Measurements from ENCODE around the gene PRPH. TPM values are rescaled to one million over a fixed set of nuclear protein-coding genes. Genes with fewer than 3 reads are reported as not detected.

Gene PRPH
- total and polyA plus RNA-seq, 9 of the 15 experiments (the other 6 are each of a cell fraction or from before 2014, with no cell fraction given) = 0.27 to 1.9 (median 1.3) TPM; not detected in 1

GRCh38 chr12:49264873-49265792 is 29.8 kb upstream of the PRPH start, which contains the start of gene TUBA1C (continued):
- TF ChIP-seq TFAP4 (CRISPR knock-in tag; IDR thresholded peaks at IDR 0.05; ENCODE audit: borderline replicate concordance) (peak; percentile 48; the same call in 1 of the 2 replicates), MED1 (CRISPR knock-in tag; IDR thresholded peaks at IDR 0.05; ENCODE audit: borderline replicate concordance) (peak; percentile 57; the same call in 1 of the 2 replicates), TARDBP (IDR thresholded peaks at IDR 0.05) (no peak), ELK3 (CRISPR knock-in tag; IDR thresholded peaks at IDR 0.05) (no peak), PCBP2 (IDR thresholded peaks at IDR 0.05; ENCODE audit: low read depth, low read length, poor library complexity, severe bottlenecking) (peak; percentile 98), POLR2A (conservative IDR thresholded peaks at IDR 0.05) (peak; percentile 100), ZNF253 (CRISPR knock-in tag; conservative IDR thresholded peaks at IDR 0.05) (no peak; the same call in 1 of the 2 replicates), ZSCAN32 (CRISPR knock-in tag; IDR thresholded peaks at IDR 0.05) (no peak), NUFIP1 (IDR thresholded peaks at IDR 0.05; ENCODE audit: partially characterized antibody) (no peak), RBFOX2 (IDR thresholded peaks at IDR 0.05; ENCODE audit: low read depth, low read length) (peak; percentile 97), ZBTB11 (CRISPR knock-in tag; IDR thresholded peaks at IDR 0.05) (peak; percentile 66 to 92 (median 66); a peak in 4 of 6 replicates), PRMT5 (CRISPR knock-in tag; IDR thresholded peaks at IDR 0.05) (no peak), TEAD1 (CRISPR knock-in tag; IDR thresholded peaks at IDR 0.05) (0 out of 4 replicates have a peak, but pooled peaks of 1 of the 2 experiments have one; percentile 20), NR1H2 (CRISPR knock-in tag; IDR thresholded peaks at IDR 0.05) (peak; percentile 92; the same call in 1 of the 2 replicates), DIDO1 (tag; IDR thresholded peaks at IDR 0.05; ENCODE audit: low read depth) (no peak), PTBP1 (IDR thresholded peaks at IDR 0.05; ENCODE audit: low read depth, low read length) (peak; percentile 61), CHD1 (IDR thresholded peaks at IDR 0.05; ENCODE audit: low read length) (peak; percentile 96), U2AF2 (optimal IDR thresholded peaks at IDR 0.05; ENCODE audit: low read depth, low read length) (no peak), GTF2B (IDR thresholded peaks at IDR 0.05; ENCODE audit: extremely low read depth, insufficient read length) (peak; percentile 91), NCOA6 (IDR thresholded peaks at IDR 0.05) (no peak; the same call in 1 of the 2 replicates), GABPA (tag; conservative IDR thresholded peaks at IDR 0.05; ENCODE audit: low read depth) (peak; percentile 76)

Data from K562 (cell line).